GM12872 (cell line): Measurements from ENCODE around the gene ANAPC15.

Experiments used
- CTCF ChIP-seq: IDR thresholded peaks from 3 replicates; pipeline ENCODE4 v1.5.1; 2011; ENCODE audit warnings: low read depth, mild to moderate bottlenecking, low read length, moderate library complexity; ENCODE audit not compliant: insufficient read depth

ANAPC15 gene

GRCh38 chr11:72144807-72145565 is 32.5 kb upstream of the ANAPC15 start:
- TF ChIP-seq CTCF: no peak

GRCh38 chr11:72141066-72141465 is 28.6 kb upstream of the ANAPC15 start:
- TF ChIP-seq CTCF: no peak

GRCh38 chr11:72140661-72141060 is 28.2 kb upstream of the ANAPC15 start:
- TF ChIP-seq CTCF: no peak

- TF ChIP-seq CTCF: no peak
Observed at GRCh38 chr11:72139500-72139899, 27.0 kb upstream of the ANAPC15 start.

- no peak for TF ChIP-seq CTCF
Observed at GRCh38 chr11:72138821-72139390, 26.4 kb upstream of the ANAPC15 start.

GRCh38 chr11:72136684-72137262 is 24.3 kb upstream of the ANAPC15 start:
- TF ChIP-seq CTCF: no peak

- TF ChIP-seq CTCF: no peak
Observed at GRCh38 chr11:72135891-72136683, 23.6 kb upstream of the ANAPC15 start.
